Measurements from ENCODE around the gene PLEKHA8. TPM values are rescaled to one million over a fixed set of nuclear protein-coding genes. Genes with fewer than 3 reads are reported as not detected.
A peak's percentile ranks its signal among the peaks of the same experiment; 100 is the strongest.

PLEKHA8 gene
- total and polyA plus RNA-seq, 3 experiments from 2014 or later = 3.7 to 10.0 (median 9.0) TPM

DNA sequence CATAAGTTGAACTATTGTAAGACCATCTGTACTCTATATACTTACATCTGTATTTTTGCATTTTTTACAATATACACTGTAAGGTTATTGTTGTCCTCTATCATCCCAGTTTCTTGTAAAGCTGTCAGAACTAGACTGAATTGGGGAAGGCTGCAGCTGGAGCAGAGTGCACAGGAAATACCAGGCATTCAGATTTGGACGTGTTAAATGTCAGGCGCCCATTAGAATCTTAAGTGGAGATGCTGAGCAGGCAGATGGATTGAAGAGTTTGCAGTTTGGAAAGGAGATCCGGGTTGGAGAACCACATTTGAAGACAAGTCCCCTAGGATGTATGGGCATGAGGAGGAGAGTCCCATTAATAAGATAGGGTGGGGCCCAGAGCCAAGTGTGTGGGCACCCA is 147.0 kb downstream of the PLEKHA8 start:
- no peaks in the 10 kb centered on the region for H3K9me3 Mint-ChIP-seq
- no peak overlapping the region for H3K4me3 ChIP-seq (ENCODE audit: low read length)
- no peaks in the 10 kb centered on the region for H3K27me3 ChIP-seq (ENCODE audit: insufficient read depth, low read length, poor library complexity, severe bottlenecking)
- peaks cover 12 to 24% (median 16%) of the 10 kb centered on the region in 3 donors for H3K4me1 Mint-ChIP-seq
- H3K36me3 Mint-ChIP-seq = no peaks in the 10 kb centered on the region
- H3K27ac Mint-ChIP-seq = no peak overlapping the region
- ChIA-PET POLR2A (no interaction called here), CTCF (interaction anchor here (1.9 kb wide), 1 partner anchor 13 kb away, joined by 5 read pairs; no protein-coding TSS in a partner anchor)
- DNase-seq = no peak
- H3K36me3 ChIP-seq (ENCODE audit: insufficient read depth, low read length) = no peaks in the 10 kb centered on the region
- no peaks in the 10 kb centered on the region for H3K9me3 ChIP-seq (ENCODE audit: low read length)
- peaks cover 0 to 5% of the 10 kb centered on the region in 2 donors for H3K27me3 Mint-ChIP-seq
- peaks cover 4% of the 10 kb centered on the region for H3K4me1 ChIP-seq (ENCODE audit: insufficient read depth, low read length)
- H3K4me3 Mint-ChIP-seq = no peak overlapping the region
- H3K27ac ChIP-seq (ENCODE audit: low read depth, low read length) = no peak overlapping the region

DNA sequence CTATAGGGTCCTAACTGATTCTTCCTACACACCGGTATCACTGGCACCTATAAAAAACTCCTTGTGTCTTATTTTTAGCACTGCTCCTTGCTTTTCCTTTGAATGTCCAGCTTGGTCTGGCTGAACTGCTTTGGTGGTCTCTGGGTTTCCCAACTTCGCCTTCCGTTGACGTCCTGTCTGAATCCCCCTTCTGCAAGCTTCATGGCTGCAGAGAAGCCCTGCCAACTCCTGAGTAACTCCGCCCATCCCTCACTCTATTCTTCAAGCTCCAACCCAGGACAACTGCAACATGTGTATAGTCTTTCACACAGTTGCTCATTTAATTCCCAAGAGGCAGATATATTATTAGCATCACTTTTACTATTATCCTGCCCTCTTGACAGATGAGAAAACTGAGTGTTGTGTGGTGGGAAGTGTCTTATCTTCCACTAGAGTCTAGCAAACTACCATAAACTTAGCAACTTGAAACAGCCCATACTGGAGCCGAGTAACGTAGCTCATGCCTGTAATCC is 147.5 kb downstream of the PLEKHA8 start:
- no peaks in the 10 kb centered on the region for H3K9me3 ChIP-seq (ENCODE audit: low read length)
- H3K4me1 ChIP-seq (ENCODE audit: insufficient read depth, low read length) = peaks cover 4% of the 10 kb centered on the region
- H3K4me3 Mint-ChIP-seq = no peak overlapping the region
- ChIA-PET POLR2A (no interaction called here), CTCF (interaction anchor here (1.9 kb wide), 1 partner anchor 14 kb away, joined by 5 read pairs; no protein-coding TSS in a partner anchor)
- H3K4me1 Mint-ChIP-seq = peaks cover 12 to 24% (median 16%) of the 10 kb centered on the region in 3 donors
- H3K36me3 ChIP-seq (ENCODE audit: insufficient read depth, low read length) = no peaks in the 10 kb centered on the region
- peak overlapping the region in 1 of 8 donors; percentile 13 for H3K27ac Mint-ChIP-seq
- H3K36me3 Mint-ChIP-seq = no peaks in the 10 kb centered on the region
- no peak for DNase-seq
- H3K27me3 Mint-ChIP-seq = peaks cover 0 to 5% of the 10 kb centered on the region in 2 donors
- H3K4me3 ChIP-seq (ENCODE audit: low read length) = no peak overlapping the region
- no peak overlapping the region for H3K27ac ChIP-seq (ENCODE audit: low read depth, low read length)
- H3K9me3 Mint-ChIP-seq = no peaks in the 10 kb centered on the region
- H3K27me3 ChIP-seq (ENCODE audit: insufficient read depth, low read length, poor library complexity, severe bottlenecking) = no peaks in the 10 kb centered on the region

DNA sequence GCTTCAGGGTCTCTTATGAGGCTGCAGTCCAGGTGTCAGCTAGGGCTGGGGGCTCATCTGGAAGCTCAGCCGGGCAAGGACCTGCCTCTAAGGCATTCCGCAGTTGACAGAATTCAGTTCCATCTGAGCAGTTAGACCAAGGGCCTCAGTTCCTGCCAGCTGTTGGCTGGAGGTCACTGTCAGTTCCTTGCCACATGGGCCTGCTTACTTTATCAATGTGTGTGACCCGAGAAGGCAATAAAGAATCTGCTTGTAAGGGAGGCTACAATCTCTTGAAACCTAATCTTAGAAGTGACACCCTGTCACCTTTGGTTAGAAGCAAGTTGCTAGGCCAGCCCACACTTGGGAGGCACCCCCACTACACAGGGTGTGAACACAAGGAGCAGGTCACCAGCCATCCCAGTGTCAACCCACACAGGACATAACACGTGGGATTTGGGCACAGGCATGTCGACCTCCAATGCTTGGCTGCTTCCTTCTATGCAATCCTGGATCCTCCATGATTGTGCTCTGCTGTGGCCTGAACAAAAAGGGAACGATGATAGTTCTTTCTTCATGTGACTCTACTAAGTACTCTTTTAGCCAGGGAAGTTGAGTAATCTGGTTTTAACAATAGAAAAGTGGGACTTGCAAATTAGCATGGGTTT is 148.4 kb downstream of the PLEKHA8 start:
- DNase-seq = no peak
- no peak overlapping the region for H3K27ac Mint-ChIP-seq
- ChIA-PET CTCF (interaction anchor here (1.9 kb wide), 1 partner anchor 15 kb away, joined by 5 read pairs; no protein-coding TSS in a partner anchor), POLR2A (no interaction called here)
- H3K9me3 ChIP-seq (ENCODE audit: low read length) = no peaks in the 10 kb centered on the region
- no peaks in the 10 kb centered on the region for H3K9me3 Mint-ChIP-seq
- H3K4me3 Mint-ChIP-seq = peak overlapping the region in 1 of 7 donors; percentile 41
- no peaks in the 10 kb centered on the region for H3K36me3 ChIP-seq (ENCODE audit: insufficient read depth, low read length)
- no peaks in the 10 kb centered on the region for H3K27me3 ChIP-seq (ENCODE audit: insufficient read depth, low read length, poor library complexity, severe bottlenecking)
- H3K4me1 Mint-ChIP-seq = peaks cover 12 to 24% (median 16%) of the 10 kb centered on the region in 3 donors
- H3K27me3 Mint-ChIP-seq = peaks cover 0 to 7% of the 10 kb centered on the region in 2 donors
- peaks cover 4% of the 10 kb centered on the region for H3K4me1 ChIP-seq (ENCODE audit: insufficient read depth, low read length)
- no peaks in the 10 kb centered on the region for H3K36me3 Mint-ChIP-seq
- H3K4me3 ChIP-seq (ENCODE audit: low read length) = no peak overlapping the region
- H3K27ac ChIP-seq (ENCODE audit: low read depth, low read length) = no peak overlapping the region

DNA sequence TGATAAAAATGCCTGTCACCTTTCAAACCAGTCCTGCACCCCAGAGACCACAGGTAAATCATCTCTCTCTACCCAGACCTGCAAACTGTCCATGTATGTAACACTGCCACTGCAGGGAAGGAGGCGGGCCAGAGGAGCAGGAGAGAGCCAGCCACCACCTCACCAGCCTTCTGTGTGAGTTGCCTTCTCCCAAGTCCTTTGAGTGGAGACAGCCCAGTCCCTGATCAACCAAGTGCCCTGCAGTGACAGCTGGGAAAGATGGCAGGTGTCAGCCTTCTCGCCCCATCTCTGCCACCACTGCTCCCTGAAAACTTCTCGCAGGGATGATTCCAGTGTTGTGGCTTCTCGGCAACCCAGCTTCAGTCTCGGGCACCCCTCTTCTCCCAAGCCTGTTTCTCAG is 149.0 kb downstream of the PLEKHA8 start:
- H3K4me1 ChIP-seq (ENCODE audit: insufficient read depth, low read length) = peaks cover 4% of the 10 kb centered on the region
- H3K9me3 ChIP-seq (ENCODE audit: low read length) = no peaks in the 10 kb centered on the region
- ChIA-PET CTCF (interaction anchor here (0.5 kb wide), 1 partner anchor 85 kb away, joined by 4 read pairs; no protein-coding TSS in a partner anchor), POLR2A (no interaction called here)
- no peaks in the 10 kb centered on the region for H3K36me3 ChIP-seq (ENCODE audit: insufficient read depth, low read length)
- Mint-ChIP-seq H3K4me3 (peak overlapping the region in 1 of 7 donors; percentile 41), H3K36me3 (no peaks in the 10 kb centered on the region), H3K27me3 (peaks cover 0 to 5% of the 10 kb centered on the region in 2 donors), H3K4me1 (peaks cover 12 to 24% (median 16%) of the 10 kb centered on the region in 3 donors), H3K9me3 (no peaks in the 10 kb centered on the region), H3K27ac (peak overlapping the region in 1 of 8 donors; percentile 36)
- no peak overlapping the region for H3K27ac ChIP-seq (ENCODE audit: low read depth, low read length)
- H3K27me3 ChIP-seq (ENCODE audit: insufficient read depth, low read length, poor library complexity, severe bottlenecking) = no peaks in the 10 kb centered on the region
- no peak overlapping the region for H3K4me3 ChIP-seq (ENCODE audit: low read length)
- no peak for DNase-seq

DNA sequence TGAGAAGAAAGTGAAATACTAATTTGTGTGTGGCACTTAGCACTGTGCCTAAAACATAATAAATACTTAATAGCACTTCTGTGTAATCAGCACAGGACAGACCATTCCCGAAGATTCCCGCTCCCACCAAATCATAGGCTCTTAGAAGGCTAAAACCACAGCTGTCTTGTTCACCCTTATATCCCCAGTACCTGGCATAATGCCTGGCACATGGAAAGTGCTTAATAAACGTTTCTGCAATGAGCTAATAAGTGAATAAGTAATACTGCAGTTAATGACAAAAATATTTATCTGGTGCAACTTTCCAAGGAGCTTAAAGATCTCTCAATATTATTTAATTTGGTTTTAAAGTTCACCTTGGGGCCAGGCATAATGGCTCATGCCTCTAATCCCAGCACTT is 149.8 kb downstream of the PLEKHA8 start:
- peaks cover 4% of the 10 kb centered on the region for H3K4me1 ChIP-seq (ENCODE audit: insufficient read depth, low read length)
- Mint-ChIP-seq H3K36me3 (no peaks in the 10 kb centered on the region), H3K9me3 (no peaks in the 10 kb centered on the region), H3K4me3 (no peak overlapping the region), H3K27ac (peak overlapping the region in 1 of 8 donors; percentile 5), H3K4me1 (peaks cover 12 to 24% (median 16%) of the 10 kb centered on the region in 3 donors), H3K27me3 (peaks cover 0 to 5% of the 10 kb centered on the region in 2 donors)
- H3K27me3 ChIP-seq (ENCODE audit: insufficient read depth, low read length, poor library complexity, severe bottlenecking) = no peaks in the 10 kb centered on the region
- ChIA-PET POLR2A (no interaction called here), CTCF (interaction anchor here (2.6 kb wide), 1 partner anchor 14 kb away, joined by 8 read pairs; no protein-coding TSS in a partner anchor)
- DNase-seq = no peak
- no peaks in the 10 kb centered on the region for H3K9me3 ChIP-seq (ENCODE audit: low read length)
- no peaks in the 10 kb centered on the region for H3K36me3 ChIP-seq (ENCODE audit: insufficient read depth, low read length)
- no peak overlapping the region for H3K4me3 ChIP-seq (ENCODE audit: low read length)
- H3K27ac ChIP-seq (ENCODE audit: low read depth, low read length) = no peak overlapping the region

DNA sequence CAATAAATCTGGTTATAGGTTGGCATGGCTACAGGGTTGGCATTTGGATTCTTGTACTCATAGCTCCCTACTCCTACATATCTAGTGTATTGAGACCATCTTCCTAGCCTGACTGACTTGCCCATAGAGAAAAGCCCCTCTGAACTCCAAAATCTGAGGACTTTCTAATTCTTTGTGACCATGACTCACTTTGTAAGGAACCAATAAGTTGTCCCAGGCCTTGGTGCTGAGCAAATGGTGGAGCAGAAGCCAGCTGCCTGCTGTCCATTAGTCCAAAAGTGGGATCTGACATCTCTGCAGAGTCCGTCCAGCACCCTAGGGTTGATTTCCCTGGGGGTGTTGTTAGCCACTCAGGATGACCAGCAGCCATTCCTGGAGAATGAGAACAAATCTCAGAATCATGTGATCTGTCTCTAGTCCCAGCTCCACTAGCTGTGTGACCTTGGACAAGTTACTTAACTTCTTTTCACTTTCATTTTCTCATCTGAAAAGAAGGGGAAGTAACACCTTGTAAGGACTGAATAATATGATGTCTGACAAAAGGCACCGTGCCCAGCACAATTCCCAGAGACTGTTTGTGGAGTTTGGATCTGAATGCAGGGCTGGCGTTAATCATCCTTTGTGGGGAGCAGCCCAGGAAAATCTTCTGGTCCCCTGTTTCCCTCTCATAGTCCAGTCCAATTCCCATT is 150.7 kb downstream of the PLEKHA8 start:
- Mint-ChIP-seq H3K27me3 (peaks cover 0 to 5% of the 10 kb centered on the region in 2 donors), H3K36me3 (no peaks in the 10 kb centered on the region), H3K9me3 (no peaks in the 10 kb centered on the region), H3K27ac (peak overlapping the region in 6 of 8 donors; percentile 51 to 85 (median 74)), H3K4me1 (peaks cover 12 to 24% (median 16%) of the 10 kb centered on the region in 3 donors), H3K4me3 (peak overlapping the region in 6 of 7 donors; percentile 38 to 73 (median 54))
- Histone ChIP-seq H3K9me3 (ENCODE audit: low read length) (no peaks in the 10 kb centered on the region), H3K4me3 (ENCODE audit: low read length) (no peak overlapping the region), H3K4me1 (ENCODE audit: insufficient read depth, low read length) (peaks cover 4% of the 10 kb centered on the region), H3K27ac (ENCODE audit: low read depth, low read length) (no peak overlapping the region), H3K36me3 (ENCODE audit: insufficient read depth, low read length) (no peaks in the 10 kb centered on the region), H3K27me3 (ENCODE audit: insufficient read depth, low read length, poor library complexity, severe bottlenecking) (no peaks in the 10 kb centered on the region)
- DNase-seq = no peak
- ChIA-PET POLR2A (no interaction called here), CTCF (interaction anchor here (2.6 kb wide), 1 partner anchor 15 kb away, joined by 8 read pairs; no protein-coding TSS in a partner anchor)

All from CD8-positive, alpha-beta memory T cell (primary cell).